HL-60 (cell line): ENCODE data around the gene ATP11B.

ENCODE experiments used
- DNase-seq, 2 experiments: peaks; one replicate each; pipeline ENCODE4 v3.0.0-alpha.2; 2010 to 2020; ENCODE audit warnings: low read depth in 1 of 2, low spot score in 1 of 2
- H3K27ac ChIP-seq: fragments of 250-450 bp; sonication (Bioruptor Pico); replicated peaks from 2 replicates; pipeline ENCODE4 v1.5.1; 2020; ENCODE audit warnings: mild to moderate bottlenecking, moderate library complexity
- H3K27me3 ChIP-seq: fragments of 250-450 bp; sonication (Bioruptor Pico); 2 replicates; pipeline ENCODE4 v1.5.1; 2021; ENCODE audit warnings: mild to moderate bottlenecking, moderate library complexity; ENCODE audit not compliant: insufficient read depth, poor library complexity, severe bottlenecking
- H3K4me3 ChIP-seq: replicated peaks from 2 replicates; pipeline ENCODE4 v1.5.1; 2011; ENCODE audit warnings: mild to moderate bottlenecking, control low read depth, low read length; ENCODE audit not compliant: insufficient read depth
- GABPA ChIP-seq: IDR thresholded peaks from 2 replicates; pipeline ENCODE4 v1.6.1; 2012; ENCODE audit warnings: low read depth
- POLR2AphosphoS5 ChIP-seq: IDR thresholded peaks from 2 replicates; pipeline ENCODE4 v1.6.1; 2012; ENCODE audit warnings: low read depth
- SPI1 ChIP-seq: IDR thresholded peaks from 2 replicates; pipeline ENCODE4 v1.6.1; 2012; ENCODE audit warnings: low read depth, mild to moderate bottlenecking, borderline replicate concordance
- TF ChIP-seq, protein P1 (sequence below): IDR thresholded peaks from 2 replicates; pipeline ENCODE4 v1.6.1; 2012; ENCODE audit warnings: low read depth; ENCODE audit not compliant: insufficient replicate concordance
- TF ChIP-seq, protein P2 (sequence below): IDR thresholded peaks from one replicate; pipeline ENCODE4 v1.5.1; 2011; ENCODE audit warnings: low read length, control low read depth, inconsistent platforms; ENCODE audit not compliant: insufficient read depth

Gene ATP11B

DNA sequence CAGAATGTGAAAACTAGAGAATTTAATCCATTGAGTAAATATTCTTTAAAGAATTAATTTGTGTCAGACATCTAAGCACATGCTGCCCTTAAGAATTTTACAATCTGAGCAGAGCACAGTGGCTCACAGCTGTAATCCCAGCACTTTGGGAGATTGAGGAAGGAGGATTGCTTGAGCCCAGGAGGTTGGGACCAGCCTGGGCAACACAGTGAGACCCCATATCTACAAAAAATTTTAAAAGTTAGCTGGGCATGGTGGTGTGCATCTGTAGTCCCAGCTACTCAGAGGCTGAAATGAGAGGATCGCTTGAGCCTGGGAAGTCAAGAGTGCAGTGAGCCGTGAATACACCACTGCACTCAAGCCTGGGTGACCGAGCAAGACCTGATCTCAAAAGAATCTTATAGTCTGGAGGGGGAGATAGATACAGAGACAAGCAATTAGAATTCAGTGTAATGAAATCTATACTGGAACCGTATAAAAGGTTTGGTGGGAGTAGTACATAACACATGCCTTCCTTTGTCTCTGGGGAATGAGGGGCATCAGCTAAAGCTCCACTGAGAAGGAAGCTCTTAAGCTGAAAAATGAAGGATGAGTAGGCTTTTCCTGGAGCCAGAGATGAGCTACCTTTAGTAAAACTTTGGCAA, 21.2 kb downstream of the ATP11B start:
- no peak for TF ChIP-seq POLR2AphosphoS5
- TF ChIP-seq, protein P1, sequence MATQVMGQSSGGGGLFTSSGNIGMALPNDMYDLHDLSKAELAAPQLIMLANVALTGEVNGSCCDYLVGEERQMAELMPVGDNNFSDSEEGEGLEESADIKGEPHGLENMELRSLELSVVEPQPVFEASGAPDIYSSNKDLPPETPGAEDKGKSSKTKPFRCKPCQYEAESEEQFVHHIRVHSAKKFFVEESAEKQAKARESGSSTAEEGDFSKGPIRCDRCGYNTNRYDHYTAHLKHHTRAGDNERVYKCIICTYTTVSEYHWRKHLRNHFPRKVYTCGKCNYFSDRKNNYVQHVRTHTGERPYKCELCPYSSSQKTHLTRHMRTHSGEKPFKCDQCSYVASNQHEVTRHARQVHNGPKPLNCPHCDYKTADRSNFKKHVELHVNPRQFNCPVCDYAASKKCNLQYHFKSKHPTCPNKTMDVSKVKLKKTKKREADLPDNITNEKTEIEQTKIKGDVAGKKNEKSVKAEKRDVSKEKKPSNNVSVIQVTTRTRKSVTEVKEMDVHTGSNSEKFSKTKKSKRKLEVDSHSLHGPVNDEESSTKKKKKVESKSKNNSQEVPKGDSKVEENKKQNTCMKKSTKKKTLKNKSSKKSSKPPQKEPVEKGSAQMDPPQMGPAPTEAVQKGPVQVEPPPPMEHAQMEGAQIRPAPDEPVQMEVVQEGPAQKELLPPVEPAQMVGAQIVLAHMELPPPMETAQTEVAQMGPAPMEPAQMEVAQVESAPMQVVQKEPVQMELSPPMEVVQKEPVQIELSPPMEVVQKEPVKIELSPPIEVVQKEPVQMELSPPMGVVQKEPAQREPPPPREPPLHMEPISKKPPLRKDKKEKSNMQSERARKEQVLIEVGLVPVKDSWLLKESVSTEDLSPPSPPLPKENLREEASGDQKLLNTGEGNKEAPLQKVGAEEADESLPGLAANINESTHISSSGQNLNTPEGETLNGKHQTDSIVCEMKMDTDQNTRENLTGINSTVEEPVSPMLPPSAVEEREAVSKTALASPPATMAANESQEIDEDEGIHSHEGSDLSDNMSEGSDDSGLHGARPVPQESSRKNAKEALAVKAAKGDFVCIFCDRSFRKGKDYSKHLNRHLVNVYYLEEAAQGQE: no peak
- TF ChIP-seq SPI1: no peak
- TF ChIP-seq, protein P2, sequence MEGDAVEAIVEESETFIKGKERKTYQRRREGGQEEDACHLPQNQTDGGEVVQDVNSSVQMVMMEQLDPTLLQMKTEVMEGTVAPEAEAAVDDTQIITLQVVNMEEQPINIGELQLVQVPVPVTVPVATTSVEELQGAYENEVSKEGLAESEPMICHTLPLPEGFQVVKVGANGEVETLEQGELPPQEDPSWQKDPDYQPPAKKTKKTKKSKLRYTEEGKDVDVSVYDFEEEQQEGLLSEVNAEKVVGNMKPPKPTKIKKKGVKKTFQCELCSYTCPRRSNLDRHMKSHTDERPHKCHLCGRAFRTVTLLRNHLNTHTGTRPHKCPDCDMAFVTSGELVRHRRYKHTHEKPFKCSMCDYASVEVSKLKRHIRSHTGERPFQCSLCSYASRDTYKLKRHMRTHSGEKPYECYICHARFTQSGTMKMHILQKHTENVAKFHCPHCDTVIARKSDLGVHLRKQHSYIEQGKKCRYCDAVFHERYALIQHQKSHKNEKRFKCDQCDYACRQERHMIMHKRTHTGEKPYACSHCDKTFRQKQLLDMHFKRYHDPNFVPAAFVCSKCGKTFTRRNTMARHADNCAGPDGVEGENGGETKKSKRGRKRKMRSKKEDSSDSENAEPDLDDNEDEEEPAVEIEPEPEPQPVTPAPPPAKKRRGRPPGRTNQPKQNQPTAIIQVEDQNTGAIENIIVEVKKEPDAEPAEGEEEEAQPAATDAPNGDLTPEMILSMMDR: no peak
- TF ChIP-seq GABPA: no peak
- no peaks in the 10 kb centered on the region for H3K27me3 ChIP-seq
- no peak overlapping the region for H3K27ac ChIP-seq
- DNase-seq: no peak
- no peak overlapping the region for H3K4me3 ChIP-seq

DNA sequence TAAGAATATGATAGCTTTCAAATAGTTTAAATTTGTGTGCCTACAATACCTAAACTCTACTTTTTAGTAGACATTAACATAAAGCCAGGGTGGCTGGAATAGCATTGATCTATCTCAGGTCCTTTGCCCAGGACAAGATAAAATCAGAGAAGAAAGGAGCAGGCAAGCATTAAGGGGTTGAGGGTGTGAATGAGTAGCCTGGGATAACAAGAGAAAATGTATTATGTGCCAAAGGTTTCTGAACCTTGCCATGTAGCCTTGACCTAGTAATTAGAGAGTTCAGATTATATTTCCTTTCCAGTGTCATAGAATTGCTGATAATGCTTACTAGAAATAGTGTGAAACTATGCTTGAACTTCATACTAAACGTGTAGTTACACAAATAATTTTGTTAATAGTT, 22.9 kb downstream of the ATP11B start:
- no peak overlapping the region for H3K27ac ChIP-seq
- no peak for TF ChIP-seq SPI1
- TF ChIP-seq, protein P1: no peak
- no peak for TF ChIP-seq POLR2AphosphoS5
- no peak for TF ChIP-seq GABPA
- TF ChIP-seq, protein P2: no peak
- DNase-seq: no peak
- no peaks in the 10 kb centered on the region for H3K27me3 ChIP-seq
- H3K4me3 ChIP-seq: no peak overlapping the region

DNA sequence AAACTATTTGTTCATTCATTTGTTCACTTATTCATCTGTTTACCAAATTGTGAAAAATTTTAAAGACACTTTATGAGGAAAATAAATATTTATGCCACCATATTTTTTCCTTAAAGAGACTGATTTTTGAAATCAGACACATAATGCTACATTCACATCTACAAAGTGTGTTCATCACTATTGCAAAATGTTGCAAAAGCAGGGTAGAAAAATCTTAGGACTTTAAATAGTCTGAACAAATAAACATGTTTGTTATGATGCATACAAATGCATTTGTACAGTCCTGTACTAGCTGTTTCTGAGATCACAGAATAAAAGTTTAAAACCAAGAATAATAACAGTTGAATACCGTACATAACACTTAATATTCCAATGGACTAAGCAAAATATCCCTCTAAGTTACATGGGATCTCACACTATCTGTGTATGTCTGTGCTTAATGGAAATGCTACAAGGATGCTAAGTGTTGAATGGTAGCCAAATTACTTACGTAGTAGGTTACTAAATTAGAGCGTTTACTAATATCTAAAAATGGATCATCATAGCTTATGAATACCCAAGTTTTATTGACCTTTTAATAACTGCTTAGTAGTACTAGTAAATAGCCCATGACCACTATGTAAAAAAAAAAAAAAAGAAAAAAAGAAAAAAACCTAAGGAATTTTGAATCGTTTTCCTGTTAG, 25.1 kb downstream of the ATP11B start:
- no peak overlapping the region for H3K4me3 ChIP-seq
- H3K27ac ChIP-seq: no peak overlapping the region
- H3K27me3 ChIP-seq: no peaks in the 10 kb centered on the region
- no peak for DNase-seq
- TF ChIP-seq, protein P2: no peak
- TF ChIP-seq POLR2AphosphoS5: no peak
- TF ChIP-seq, protein P1: no peak
- TF ChIP-seq GABPA: no peak
- TF ChIP-seq SPI1: no peak
